ENCODE measurements around the gene C9orf43.
"Not testable (repeated sequence)": the region's sequence is repeated elsewhere in the genome, so short reads cannot be mapped to it uniquely, and the experiment has no call there.

Gene C9orf43

GRCh38 chr9:113381909-113382411 is 28.6 kb upstream of the C9orf43 start:
- no peak for DNase-seq

- DNase-seq: no peak
These were observed 23.8 kb upstream of the C9orf43 start for GRCh38 chr9:113386571-113387393.

- DNase-seq: no peak
These were observed 22.9 kb upstream of the C9orf43 start for GRCh38 chr9:113387560-113388230.

- DNase-seq: no peak
These were observed 21.7 kb upstream of the C9orf43 start for GRCh38 chr9:113388833-113389232.

GRCh38 chr9:113389451-113389850 is 21.1 kb upstream of the C9orf43 start:
- no peak for DNase-seq

GRCh38 chr9:113390192-113390960 is 20.2 kb upstream of the C9orf43 start:
- DNase-seq: no peak

- no peak for DNase-seq
These were observed 18.6 kb upstream of the C9orf43 start for GRCh38 chr9:113391917-113392316.

GRCh38 chr9:113393281-113393680 is 17.3 kb upstream of the C9orf43 start:
- DNase-seq: no peak

- DNase-seq: no peak
These were observed 15.3 kb upstream of the C9orf43 start for GRCh38 chr9:113395000-113395861.

- no peak for DNase-seq
These were observed 13.3 kb upstream of the C9orf43 start for GRCh38 chr9:113397203-113397631.

GRCh38 chr9:113398796-113399195 is 11.8 kb upstream of the C9orf43 start:
- DNase-seq: no peak

GRCh38 chr9:113399646-113400200 is 10.8 kb upstream of the C9orf43 start:
- DNase-seq: no peak

- DNase-seq: peak; percentile 97
These were observed 9.3 kb upstream of the C9orf43 start, which contains the start of gene ALAD for GRCh38 chr9:113401027-113401792. TSS of gene ALAD (minus strand) at chr9:113401284. CDS start at chr9:113393559, 7,725 bp downstream.

- no peak for DNase-seq
These were observed 6.9 kb upstream of the C9orf43 start for GRCh38 chr9:113403646-113404045.

- not testable (repeated sequence) for DNase-seq
These were observed 4.2 kb upstream of the C9orf43 start for GRCh38 chr9:113406353-113406752.

- peak; percentile 38 for DNase-seq
These were observed 3.6 kb upstream of the C9orf43 start for GRCh38 chr9:113406873-113407511.

GRCh38 chr9:113409481-113409880 is 1.1 kb upstream of the C9orf43 start:
- DNase-seq: no peak

- no peak for DNase-seq
These were observed 702 bp upstream of the C9orf43 start for GRCh38 chr9:113409883-113410206.

GRCh38 chr9:113416149-113416721 is 5.7 kb downstream of the C9orf43 start:
- DNase-seq: no peak

GRCh38 chr9:113417370-113417769 is 6.8 kb downstream of the C9orf43 start:
- no peak for DNase-seq
